Large intestine (tissue), 3 donors: ENCODE measurements around the gene MYH14. TPM values are rescaled to one million over a fixed set of nuclear protein-coding genes. Genes with fewer than 3 reads are reported as not detected.

ENCODE experiments used
- DNase-seq, 2 donors: peaks; one replicate each; pipeline versions ENCODE4 v3.0.0 to v3.0.0-alpha.2; 2013
- H3K27ac ChIP-seq: one replicate; pipeline ENCODE4 v1.5.1; 2013; ENCODE audit warnings: low read length
- H3K27me3 ChIP-seq: 2 replicates; pipeline ENCODE4 v1.6.1; 2013; ENCODE audit warnings: low read length; ENCODE audit not compliant: control insufficient read depth, insufficient read depth
- H3K36me3 ChIP-seq: 2 replicates; pipeline ENCODE4 v1.6.1; 2013; ENCODE audit warnings: low read length; ENCODE audit not compliant: control insufficient read depth, insufficient read depth
- H3K4me1 ChIP-seq: one replicate; pipeline ENCODE4 v1.6.1; 2013; ENCODE audit warnings: low read length; ENCODE audit not compliant: control insufficient read depth, insufficient read depth
- H3K4me3 ChIP-seq: one replicate; pipeline ENCODE4 v1.5.1; 2013; ENCODE audit warnings: low read length
- H3K9me3 ChIP-seq: one replicate; pipeline ENCODE4 v1.6.1; 2013; ENCODE audit warnings: mild to moderate bottlenecking, low read depth, low read length, moderate library complexity; ENCODE audit not compliant: control insufficient read depth
- WGBS: methylation state at CpG from one replicate; pipeline ENCODE4 v1.1.5; 2013; ENCODE audit warnings: low lambda C conversion rate; ENCODE audit not compliant: insufficient coverage; 5-methylcytosine and 5-hydroxymethylcytosine counted together
- polyA plus RNA-seq: library from polyadenylated mRNA; unstranded; fragments of 120-200 nt; gene quantifications from one replicate; pipeline ENCODE4 v1.2.1, GENCODE V29; 2013

MYH14 gene
- polyA plus RNA-seq, 1 donor: 221 TPM

DNA sequence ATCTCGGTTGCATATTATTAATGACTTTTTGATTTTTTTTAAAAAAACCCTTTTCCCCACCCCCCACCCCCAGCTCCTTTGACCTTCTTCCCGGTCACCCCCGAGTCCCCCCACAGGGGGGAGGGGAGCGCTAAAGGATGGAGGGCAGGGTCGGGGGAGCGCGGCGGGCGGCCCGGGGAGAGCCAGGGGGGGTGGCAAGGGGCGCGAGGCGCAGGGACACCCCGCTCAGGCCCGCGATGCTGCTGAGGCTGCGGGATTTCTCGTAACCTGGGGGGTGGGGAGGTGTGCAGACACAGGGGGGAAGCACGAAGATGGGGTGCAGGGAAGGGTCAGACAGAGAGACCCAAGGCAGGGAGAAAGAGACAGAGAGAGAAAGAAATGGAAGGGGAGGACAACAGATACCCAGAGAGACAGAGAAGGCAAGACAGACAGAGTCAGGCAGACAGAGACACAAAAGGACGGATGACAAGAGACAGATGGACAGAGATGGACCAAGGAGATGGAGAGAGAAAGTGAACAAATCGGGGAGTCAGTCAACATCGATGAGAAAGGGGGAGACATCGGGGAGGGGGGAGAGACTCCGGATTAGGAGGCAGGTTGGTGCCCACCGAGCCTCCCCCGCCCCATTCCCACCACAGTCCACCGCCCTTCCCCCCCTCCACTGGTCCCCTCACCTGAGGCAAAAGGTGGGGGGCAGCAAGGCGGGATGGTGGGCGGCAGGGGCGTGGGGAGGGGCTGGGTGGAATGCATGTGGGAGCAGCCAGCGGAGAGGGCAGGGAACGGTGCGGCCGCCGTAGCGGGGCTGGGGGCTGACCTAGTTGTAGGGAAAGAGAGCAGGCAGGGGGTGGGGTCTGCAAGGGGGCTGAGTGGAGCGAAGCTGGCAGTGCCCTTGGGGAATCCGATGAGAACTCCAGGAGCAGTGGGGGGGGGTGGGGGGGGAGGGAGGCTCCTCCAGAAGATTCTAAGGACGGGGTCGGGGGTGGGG lies 111.6 kb downstream of the MYH14 start:
- no peak overlapping the region for H3K4me3 ChIP-seq
- no peaks in the 10 kb centered on the region for H3K9me3 ChIP-seq
- no peak overlapping the region for H3K27ac ChIP-seq
- no peak for DNase-seq
- peaks cover 51% of the 10 kb centered on the region for H3K27me3 ChIP-seq
- peaks cover 7% of the 10 kb centered on the region for H3K36me3 ChIP-seq
- WGBS: no CpG with 5 or more reads among the region's 40 CpGs
- H3K4me1 ChIP-seq: no peaks in the 10 kb centered on the region

DNA sequence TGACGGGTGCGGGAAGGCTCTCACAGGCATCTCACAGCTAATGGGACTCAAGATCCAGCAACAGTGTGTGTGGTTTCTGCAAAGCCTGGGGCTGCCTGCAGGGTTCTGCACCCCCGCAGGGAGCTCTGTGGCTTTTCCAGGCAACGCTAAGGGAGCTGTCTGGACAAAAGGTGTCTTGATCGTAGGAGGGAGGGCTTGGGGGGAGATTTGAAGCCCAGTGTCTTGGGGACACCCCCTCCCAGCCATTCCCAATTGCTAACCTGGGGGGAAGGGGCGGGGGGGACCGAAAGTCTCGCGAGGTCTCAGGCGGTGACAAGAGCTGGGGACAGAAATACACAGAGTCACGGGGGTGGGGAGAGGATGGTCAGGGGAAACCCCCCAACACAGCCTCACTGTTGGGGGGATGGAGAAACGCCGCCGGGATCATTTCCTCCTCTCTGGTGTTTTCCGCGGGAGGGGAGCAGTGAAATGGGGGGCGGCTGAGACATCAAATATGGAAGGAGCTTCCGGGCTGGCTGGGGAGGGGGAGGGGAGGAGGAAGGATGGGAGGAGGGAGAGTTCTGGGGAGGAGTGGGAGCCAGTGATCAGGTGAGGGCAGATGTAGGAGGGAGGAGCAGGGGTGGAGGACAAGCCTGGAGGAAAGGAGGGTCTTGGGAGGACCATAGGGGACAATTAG lies 112.5 kb downstream of the MYH14 start:
- Histone ChIP-seq H3K36me3 (peaks cover 1% of the 10 kb centered on the region), H3K27ac (no peak overlapping the region), H3K4me3 (no peak overlapping the region), H3K4me1 (no peaks in the 10 kb centered on the region), H3K9me3 (no peaks in the 10 kb centered on the region), H3K27me3 (peaks cover 50% of the 10 kb centered on the region)
- 5% methylated on average over 4 of the region's 18 CpGs for WGBS
- peak in 1 of 2 donors; percentile 23 for DNase-seq

DNA sequence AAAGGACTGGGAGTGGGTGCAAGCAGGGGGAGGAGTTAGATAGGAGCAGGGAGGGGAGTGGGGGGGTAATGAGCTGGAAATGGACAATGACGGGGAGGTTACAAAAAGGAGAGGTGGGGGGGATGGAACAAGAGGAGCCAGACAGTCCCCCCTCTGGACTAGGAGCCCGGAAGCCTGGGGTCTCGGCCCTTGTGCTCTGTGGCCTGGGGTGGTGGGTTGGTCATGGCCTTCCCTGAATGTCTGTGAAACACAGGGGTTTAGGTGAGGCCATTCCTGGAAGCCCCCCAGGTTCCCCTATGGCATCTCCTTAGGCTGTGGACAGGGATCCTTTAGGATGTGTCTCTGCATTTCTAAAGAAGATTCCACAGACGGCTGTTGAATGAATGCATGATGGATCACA lies 113.7 kb downstream of the MYH14 start:
- Histone ChIP-seq H3K4me1 (no peaks in the 10 kb centered on the region), H3K4me3 (no peak overlapping the region), H3K27me3 (peaks cover 42% of the 10 kb centered on the region), H3K27ac (no peak overlapping the region), H3K36me3 (no peaks in the 10 kb centered on the region), H3K9me3 (no peaks in the 10 kb centered on the region)
- no peak for DNase-seq
- no CpG with 5 or more reads among the region's 4 CpGs for WGBS

DNA sequence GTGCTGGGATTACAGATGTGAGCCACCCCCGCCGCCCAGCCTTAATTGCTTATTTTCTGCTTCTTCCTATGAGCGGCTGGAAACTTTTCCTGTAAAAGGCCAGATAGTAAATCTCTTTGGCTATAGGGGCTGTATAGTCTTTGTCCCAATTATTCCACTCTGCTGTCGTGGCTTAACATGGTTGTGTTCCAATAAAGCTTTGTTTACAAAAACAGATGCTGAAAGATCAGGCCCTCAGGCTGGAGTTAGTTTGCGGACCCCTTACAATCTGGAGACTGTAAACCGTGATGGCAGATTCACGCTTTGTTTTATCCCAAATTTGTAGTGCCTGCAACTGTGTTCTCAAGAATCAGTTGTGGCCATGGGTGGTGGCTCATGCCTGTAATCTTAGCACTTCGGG lies 115.0 kb downstream of the MYH14 start:
- H3K27ac ChIP-seq: no peak overlapping the region
- DNase-seq: no peak
- H3K27me3 ChIP-seq: peaks cover 29% of the 10 kb centered on the region
- H3K36me3 ChIP-seq: no peaks in the 10 kb centered on the region
- WGBS: 90% methylated on average over 2 of the region's 8 CpGs
- no peak overlapping the region for H3K4me3 ChIP-seq
- no peaks in the 10 kb centered on the region for H3K4me1 ChIP-seq
- no peaks in the 10 kb centered on the region for H3K9me3 ChIP-seq

DNA sequence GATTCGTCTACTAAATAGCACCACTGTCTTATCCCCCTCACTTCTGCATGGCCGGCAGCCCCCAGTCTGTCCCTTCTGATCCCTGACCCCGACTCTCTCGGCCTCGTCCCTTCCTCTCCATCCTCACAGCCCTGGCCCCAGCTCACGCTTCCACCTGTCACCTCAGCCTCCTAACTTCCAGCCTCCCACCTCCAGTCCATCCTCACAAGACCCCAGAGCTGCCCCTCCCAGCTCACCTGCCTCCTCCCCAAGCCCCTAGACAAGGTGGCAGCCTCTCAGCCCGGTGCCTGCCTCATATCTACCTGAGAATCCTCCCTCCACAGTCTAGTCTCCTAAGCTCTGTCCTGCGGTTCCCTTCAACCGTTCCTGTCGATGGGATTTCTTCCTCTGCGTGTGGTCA lies 115.7 kb downstream of the MYH14 start:
- H3K4me3 ChIP-seq: no peak overlapping the region
- H3K9me3 ChIP-seq: no peaks in the 10 kb centered on the region
- WGBS: 83% methylated on average over 6 of the region's 11 CpGs
- peaks cover 22% of the 10 kb centered on the region for H3K27me3 ChIP-seq
- DNase-seq: no peak
- H3K4me1 ChIP-seq: no peaks in the 10 kb centered on the region
- H3K36me3 ChIP-seq: no peaks in the 10 kb centered on the region
- H3K27ac ChIP-seq: no peak overlapping the region

DNA sequence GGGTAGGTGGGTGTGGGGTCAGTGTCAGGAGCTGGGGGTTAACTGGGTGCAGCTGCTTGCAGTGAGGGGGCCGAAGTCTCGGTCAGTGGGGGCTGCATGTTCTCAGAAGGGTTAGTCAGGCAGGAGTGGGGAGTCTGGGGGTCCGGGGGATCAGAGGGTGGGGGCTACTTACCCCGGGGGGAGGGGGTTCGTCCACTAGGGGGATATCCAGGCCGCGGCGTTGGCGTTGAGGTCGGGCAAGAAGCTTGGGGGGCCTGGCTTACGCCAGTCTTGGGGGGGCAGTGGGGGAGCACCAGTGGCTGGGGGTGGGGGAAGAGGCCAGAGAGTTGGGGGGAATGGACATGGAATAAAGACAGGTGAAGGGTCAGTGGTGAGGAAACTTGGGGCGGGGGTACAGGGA lies 116.6 kb downstream of the MYH14 start:
- Histone ChIP-seq H3K36me3 (no peaks in the 10 kb centered on the region), H3K4me1 (peaks cover under 1% of the 10 kb centered on the region), H3K4me3 (no peak overlapping the region), H3K27ac (no peak overlapping the region), H3K9me3 (no peaks in the 10 kb centered on the region), H3K27me3 (peaks cover 13% of the 10 kb centered on the region)
- DNase-seq: no peak
- no CpG with 5 or more reads among the region's 12 CpGs for WGBS

DNA sequence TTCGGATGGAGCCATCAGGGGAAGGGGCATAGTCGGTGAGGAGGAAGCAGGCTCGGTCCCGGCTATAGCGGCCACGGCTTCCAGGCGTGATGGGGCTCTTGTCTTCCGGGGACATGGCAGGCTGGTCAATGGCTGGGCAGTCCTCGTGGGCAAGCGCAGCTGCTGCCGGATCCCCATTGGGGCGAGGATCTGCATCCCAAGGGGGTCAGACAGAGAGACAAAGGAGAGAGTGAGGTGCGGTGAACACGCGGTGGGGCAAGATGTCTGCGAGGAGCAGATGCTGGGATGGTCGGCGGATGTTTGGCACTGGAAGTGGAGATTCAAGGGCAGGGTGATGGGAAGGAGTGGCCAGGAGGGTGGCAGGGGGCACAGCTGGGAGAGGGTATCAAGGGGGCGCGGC lies 117.2 kb downstream of the MYH14 start:
- no peak for DNase-seq
- Histone ChIP-seq H3K4me3 (no peak overlapping the region), H3K27me3 (peaks cover 9% of the 10 kb centered on the region), H3K36me3 (no peaks in the 10 kb centered on the region), H3K4me1 (peaks cover 4% of the 10 kb centered on the region), H3K27ac (no peak overlapping the region), H3K9me3 (no peaks in the 10 kb centered on the region)
- no CpG with 5 or more reads among the region's 20 CpGs for WGBS

DNA sequence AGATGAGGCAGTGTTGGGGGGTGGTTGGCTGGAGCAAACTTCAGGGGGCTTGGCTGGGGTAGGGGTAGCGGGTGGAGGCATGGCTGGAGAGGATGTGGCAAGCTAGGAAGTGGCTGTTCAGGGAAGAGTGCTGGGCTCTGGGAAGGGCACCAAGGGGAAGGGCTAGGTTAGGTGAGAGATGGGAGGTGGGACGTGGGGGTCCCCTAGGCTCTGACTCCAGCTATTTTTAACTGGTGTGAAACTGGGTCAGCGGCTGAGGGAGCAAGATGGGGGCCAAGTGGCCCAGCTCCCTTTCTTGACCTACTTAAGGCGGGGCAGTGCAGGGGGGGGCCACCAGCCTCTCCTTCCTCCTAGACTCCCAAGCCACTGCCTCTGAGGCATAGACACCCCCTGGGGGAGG lies 118.4 kb downstream of the MYH14 start:
- WGBS: 63% methylated on average over 1 of the region's 4 CpGs
- H3K36me3 ChIP-seq: no peaks in the 10 kb centered on the region
- peaks cover 12% of the 10 kb centered on the region for H3K27me3 ChIP-seq
- H3K4me3 ChIP-seq: no peak overlapping the region
- no peak for DNase-seq
- no peak overlapping the region for H3K27ac ChIP-seq
- peaks cover 6% of the 10 kb centered on the region for H3K9me3 ChIP-seq
- H3K4me1 ChIP-seq: peaks cover 9% of the 10 kb centered on the region

DNA sequence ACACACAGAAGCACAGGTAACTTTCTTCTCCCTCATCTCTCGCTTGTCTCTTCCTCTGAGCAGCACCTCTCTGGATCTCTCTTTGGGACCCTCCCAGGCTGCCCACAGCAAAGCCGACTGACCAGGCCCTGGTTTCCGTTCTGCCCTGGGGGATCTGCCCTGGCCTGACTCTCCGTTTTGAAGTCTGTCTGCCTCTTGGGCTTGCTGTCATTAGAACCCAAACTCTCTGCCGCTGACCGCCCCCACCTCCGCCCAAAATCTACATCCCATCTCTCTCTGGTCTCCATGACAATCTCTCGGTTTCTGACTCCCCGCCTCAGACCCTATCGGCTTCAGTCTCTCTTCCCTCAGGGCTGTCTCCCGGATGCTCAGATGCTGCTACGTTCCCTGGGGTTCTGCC lies 118.8 kb downstream of the MYH14 start:
- Histone ChIP-seq H3K27ac (no peak overlapping the region), H3K36me3 (no peaks in the 10 kb centered on the region), H3K9me3 (peaks cover 6% of the 10 kb centered on the region), H3K4me1 (peaks cover 9% of the 10 kb centered on the region), H3K27me3 (peaks cover 16% of the 10 kb centered on the region), H3K4me3 (no peak overlapping the region)
- no peak for DNase-seq
- WGBS: 88% methylated on average over 5 of the region's 12 CpGs

DNA sequence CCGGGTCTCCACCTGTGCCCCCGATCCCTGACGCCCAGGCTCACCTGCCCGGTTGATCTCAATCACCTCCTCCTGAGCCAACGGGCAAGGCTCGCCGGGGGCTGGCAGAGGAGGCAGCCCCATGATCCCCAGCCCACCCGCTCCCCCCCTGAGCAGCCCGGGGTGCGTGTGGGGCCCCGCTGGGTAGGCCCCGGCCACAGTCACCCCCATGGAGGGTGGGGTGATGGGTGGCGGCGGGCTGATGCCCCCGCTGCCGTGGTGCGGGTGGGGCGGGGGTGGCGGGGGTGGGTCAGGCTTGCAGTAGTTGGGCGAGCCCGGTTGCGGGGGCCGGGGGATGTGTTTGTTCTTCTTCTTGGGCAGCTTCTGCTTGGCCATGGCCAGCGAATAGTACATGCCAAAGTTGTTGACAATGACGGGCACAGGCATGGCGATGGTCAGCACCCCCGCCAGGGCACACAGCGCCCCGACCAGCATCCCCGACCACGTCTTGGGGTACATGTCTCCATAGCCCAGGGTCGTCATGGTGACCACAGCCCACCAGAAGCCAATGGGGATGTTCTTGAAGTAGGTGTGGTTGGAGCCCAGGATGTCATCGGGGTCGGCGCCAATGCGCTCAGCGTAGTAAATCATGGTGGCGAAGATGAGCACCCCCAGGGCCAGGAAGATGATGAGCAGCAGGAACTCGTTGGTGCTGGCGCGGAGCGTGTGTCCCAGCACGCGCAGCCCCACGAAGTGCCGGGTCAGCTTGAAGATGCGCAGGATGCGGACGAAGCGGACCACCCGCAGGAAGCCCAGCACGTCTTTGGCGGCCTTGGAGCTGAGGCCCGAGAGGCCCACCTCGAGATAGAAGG lies 119.7 kb downstream of the MYH14 start:
- no peak for DNase-seq

More for the DNA sequence above, 119.7 kb downstream of the MYH14 start:
- Histone ChIP-seq H3K36me3 (no peaks in the 10 kb centered on the region), H3K4me1 (peaks cover 9% of the 10 kb centered on the region), H3K9me3 (peaks cover 6% of the 10 kb centered on the region), H3K27me3 (peaks cover 24% of the 10 kb centered on the region), H3K27ac (no peak overlapping the region), H3K4me3 (no peak overlapping the region)
- no CpG with 5 or more reads among the region's 55 CpGs for WGBS
